BE2C (cell line): ENCODE results near the gene ST6GALNAC5.

ENCODE experiments used
- DNase-seq: peaks from one replicate; pipeline ENCODE4 v3.0.0-alpha.2; 2020
- H3K27me3 ChIP-seq: fragments of 250-450 bp; sonication (Bioruptor Pico); 2 replicates; pipeline ENCODE4 v1.5.1; 2020; ENCODE audit warnings: mild to moderate bottlenecking
- H3K36me3 ChIP-seq: fragments of 250-450 bp; sonication (Bioruptor Pico); 2 replicates; pipeline ENCODE4 v1.5.1; 2020; ENCODE audit warnings: mild to moderate bottlenecking
- H3K4me1 ChIP-seq: fragments of 250-450 bp; sonication (Bioruptor Pico); 2 replicates; pipeline ENCODE4 v1.5.1; 2020
- H3K4me3 ChIP-seq: 2 replicates; pipeline ENCODE4 v1.5.1; 2011; ENCODE audit warnings: low read depth, low read length
- H3K9me3 ChIP-seq: fragments of 250-450 bp; sonication (Bioruptor Pico); 2 replicates; pipeline ENCODE4 v1.5.1; 2020
- CTCF ChIP-seq: IDR thresholded peaks from 2 replicates; pipeline ENCODE4 v1.5.1; 2012; ENCODE audit warnings: mild to moderate bottlenecking, low read depth, low read length

ST6GALNAC5 gene

GRCh38 chr1:77031106-77031662 lies 163.9 kb downstream of the ST6GALNAC5 start:
- Histone ChIP-seq H3K4me1 (no peaks in the 10 kb centered on the region; the same call in 1 of the 2 replicates), H3K9me3 (no peaks in the 10 kb centered on the region), H3K27me3 (no peaks in the 10 kb centered on the region), H3K36me3 (no peaks in the 10 kb centered on the region), H3K4me3 (no peak overlapping the region)
- DNase-seq, result no peak
- no peak for TF ChIP-seq CTCF

DNA sequence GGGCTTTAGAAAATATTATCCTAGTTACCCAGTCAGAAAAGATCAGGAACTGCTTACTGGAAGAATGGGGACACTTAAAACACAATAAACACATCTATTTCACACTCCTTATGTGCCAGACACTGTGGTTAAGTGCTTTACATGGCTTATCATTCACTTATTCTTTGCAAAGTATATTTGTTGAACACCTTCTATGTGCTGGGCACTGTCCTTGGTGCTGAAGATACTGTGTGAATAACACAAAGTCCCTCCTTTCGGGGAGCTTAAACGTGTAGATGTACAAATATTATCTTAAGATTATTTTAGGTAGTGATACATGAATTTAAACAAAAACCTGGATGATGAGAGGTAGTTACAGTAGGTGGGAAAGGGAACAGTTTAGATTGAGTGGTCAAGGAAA lies 169.3 kb downstream of the ST6GALNAC5 start:
- Histone ChIP-seq H3K36me3 (no peaks in the 10 kb centered on the region), H3K27me3 (no peaks in the 10 kb centered on the region), H3K4me3 (no peak overlapping the region), H3K4me1 (no peaks in the 10 kb centered on the region), H3K9me3 (no peaks in the 10 kb centered on the region)
- DNase-seq, result no peak
- no peak for TF ChIP-seq CTCF

GRCh38 chr1:77037038-77037437 lies 169.8 kb downstream of the ST6GALNAC5 start:
- Histone ChIP-seq H3K36me3 (no peaks in the 10 kb centered on the region), H3K4me1 (no peaks in the 10 kb centered on the region), H3K9me3 (no peaks in the 10 kb centered on the region), H3K4me3 (no peak overlapping the region), H3K27me3 (no peaks in the 10 kb centered on the region)
- no peak for DNase-seq
- TF ChIP-seq CTCF, result no peak

GRCh38 chr1:77038000-77038399 lies 170.7 kb downstream of the ST6GALNAC5 start:
- Histone ChIP-seq H3K4me1 (no peaks in the 10 kb centered on the region), H3K4me3 (no peak overlapping the region), H3K9me3 (no peaks in the 10 kb centered on the region), H3K27me3 (no peaks in the 10 kb centered on the region), H3K36me3 (no peaks in the 10 kb centered on the region)
- no peak for TF ChIP-seq CTCF
- no peak for DNase-seq

GRCh38 chr1:77039111-77039510 lies 171.8 kb downstream of the ST6GALNAC5 start:
- Histone ChIP-seq H3K4me1 (no peaks in the 10 kb centered on the region), H3K27me3 (no peaks in the 10 kb centered on the region), H3K36me3 (no peaks in the 10 kb centered on the region), H3K4me3 (no peak overlapping the region), H3K9me3 (no peaks in the 10 kb centered on the region)
- no peak for DNase-seq
- TF ChIP-seq CTCF, result no peak

DNA sequence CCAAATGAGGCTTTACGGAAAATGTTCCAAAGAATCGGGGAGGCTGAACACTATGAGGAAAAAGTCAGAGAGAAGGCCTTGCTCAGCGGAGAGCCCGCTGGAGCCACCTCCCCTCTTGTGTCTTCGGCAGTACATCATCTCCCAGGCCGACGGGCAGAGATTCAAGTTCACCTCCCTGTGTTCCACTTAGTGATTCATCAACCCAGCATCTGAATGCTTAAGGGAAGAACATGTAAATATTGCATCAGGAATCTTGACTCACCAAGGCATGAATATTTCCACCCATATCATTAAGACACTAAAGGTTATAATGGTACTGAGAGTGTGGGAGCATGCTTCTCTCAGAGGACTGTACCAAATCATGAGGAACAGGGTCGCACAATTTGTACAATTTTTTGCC lies 172.5 kb downstream of the ST6GALNAC5 start:
- H3K36me3 ChIP-seq, result no peaks in the 10 kb centered on the region
- H3K4me1 ChIP-seq, result no peaks in the 10 kb centered on the region
- no peaks in the 10 kb centered on the region for H3K27me3 ChIP-seq

More for the DNA sequence above, 172.5 kb downstream of the ST6GALNAC5 start:
- Histone ChIP-seq H3K4me3 (no peak overlapping the region), H3K9me3 (no peaks in the 10 kb centered on the region)
- DNase-seq, result no peak
- no peak for TF ChIP-seq CTCF
